Right lobe of liver (tissue), 4 donors: ENCODE data around the gene SPTB.

Experiments
- CTCF ChIP-seq, 4 donors: fragments of 200-600 bp in 3 of 4; fragments of 450-650 bp in 1 of 4; IDR thresholded peaks; one replicate each; pipeline versions ENCODE4 v1.5.1 to v1.8.0; 2016 to 2022; ENCODE audit warnings: antibody characterized with exemption in 4 of 4, mild to moderate bottlenecking in 2 of 4
- POLR2A ChIP-seq: fragments of 450-650 bp; IDR thresholded peaks from one replicate; pipeline ENCODE4 v1.6.1; 2017; ENCODE audit warnings: antibody characterized with exemption, mild to moderate bottlenecking
- donor health status: DM: no; HTN: no; CAD: no.
- donor health status: DM: no; HTN: no; CAD: no.
- donor health status: DM: no; HTN: yes; CAD: no.

GRCh38 chr14:64732066-64732465, 147.6 kb downstream of the SPTB start:
- TF ChIP-seq CTCF (IDR thresholded peaks at IDR 0.05) = no peak
- TF ChIP-seq POLR2A = no peak
